DMS153 treated with DMSO at 0.1 percent for 48 hours (cell line): ENCODE results near the gene JPH4.

Source experiments
- DNase-seq: peaks from one replicate; lab custom pipeline; 2025; ENCODE audit not compliant: unreplicated experiment; lab: John Stamatoyannopoulos, UW

Gene JPH4

GRCh38 chr14:23531391-23531790 lies 47.2 kb downstream of the JPH4 start:
- no peak for DNase-seq

GRCh38 chr14:23530375-23531055 lies 48.1 kb downstream of the JPH4 start:
- no peak for DNase-seq

- no peak for DNase-seq
Measured at GRCh38 chr14:23529016-23529415, 49.6 kb downstream of the JPH4 start.

GRCh38 chr14:23528555-23528954 lies 50.0 kb downstream of the JPH4 start:
- no peak for DNase-seq

- DNase-seq, result no peak
Measured at GRCh38 chr14:23525611-23526010, 53.0 kb downstream of the JPH4 start.

GRCh38 chr14:23524954-23525353 lies 53.6 kb downstream of the JPH4 start:
- no peak for DNase-seq

GRCh38 chr14:23523229-23524016 lies 55.2 kb downstream of the JPH4 start:
- no peak for DNase-seq

GRCh38 chr14:23522643-23523198 lies 55.9 kb downstream of the JPH4 start:
- no peak for DNase-seq

GRCh38 chr14:23521785-23522640 lies 56.6 kb downstream of the JPH4 start:
- no peak for DNase-seq

GRCh38 chr14:23520899-23521533 lies 57.6 kb downstream of the JPH4 start:
- DNase-seq, result no peak

- no peak for DNase-seq
Measured at GRCh38 chr14:23518709-23519108, 59.9 kb downstream of the JPH4 start.
